ENCODE data around the gene SART3. TPM values are rescaled to one million over a fixed set of nuclear protein-coding genes. Genes with fewer than 3 reads are reported as not detected.

Gene SART3
- total RNA-seq, 4 donors from 2014 or later, result 28.7 to 71.8 (median 53.2) TPM

DNA sequence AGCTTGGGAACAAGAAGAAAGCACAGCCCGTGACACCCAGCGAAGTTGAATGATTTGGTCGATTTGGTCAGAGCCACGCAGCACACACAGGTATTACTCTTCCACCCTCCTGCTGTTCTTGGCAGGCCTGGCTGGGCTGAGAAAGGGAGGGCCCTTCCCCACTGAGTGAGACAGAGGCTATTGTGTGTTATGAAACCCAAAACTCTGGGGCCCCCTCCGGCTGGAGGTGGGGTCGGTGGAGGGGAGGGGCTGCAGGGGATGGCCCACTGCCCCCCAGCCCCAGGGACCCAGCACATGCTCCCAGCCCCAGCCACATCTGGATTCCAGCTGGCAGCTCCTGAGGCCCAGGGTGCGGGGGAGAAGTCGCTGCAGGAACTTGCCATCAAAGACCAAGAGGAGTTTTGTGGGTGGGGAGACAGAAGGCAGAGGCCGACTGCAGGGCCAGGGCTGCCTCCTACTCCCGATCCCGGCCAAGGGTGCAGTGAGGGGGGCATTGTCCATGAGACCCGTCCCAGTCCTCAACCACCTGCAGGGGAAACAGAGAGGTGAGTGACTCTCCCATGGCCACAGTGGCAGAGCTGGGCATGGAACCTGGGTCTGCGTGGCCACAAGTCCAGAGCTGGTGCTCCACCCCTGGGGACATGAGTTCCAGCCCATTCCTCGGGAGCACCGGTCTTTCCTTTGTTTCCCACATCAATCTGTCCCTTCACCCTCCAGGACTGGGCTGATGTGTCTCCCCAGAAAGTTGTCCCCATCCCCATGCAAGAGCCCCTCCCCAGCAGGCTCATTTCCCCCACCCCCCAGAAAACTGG is 28.3 kb upstream of the SART3 start:
- no peak overlapping the region for H3K27ac ChIP-seq
- ATAC-seq, result no peak
- no peaks in the 10 kb centered on the region for H3K36me3 ChIP-seq
- 18 to 100% methylated on average over 2 to 6 of the region's 15 CpGs for WGBS, 2 donors (ENCODE audit: low coverage in 1 of 2)
- H3K4me1 ChIP-seq, result no peaks in the 10 kb centered on the region
- peaks cover 14% of the 10 kb centered on the region for H3K27me3 ChIP-seq
- no peak overlapping the region for H3K4me3 ChIP-seq
- TF ChIP-seq, protein P1, sequence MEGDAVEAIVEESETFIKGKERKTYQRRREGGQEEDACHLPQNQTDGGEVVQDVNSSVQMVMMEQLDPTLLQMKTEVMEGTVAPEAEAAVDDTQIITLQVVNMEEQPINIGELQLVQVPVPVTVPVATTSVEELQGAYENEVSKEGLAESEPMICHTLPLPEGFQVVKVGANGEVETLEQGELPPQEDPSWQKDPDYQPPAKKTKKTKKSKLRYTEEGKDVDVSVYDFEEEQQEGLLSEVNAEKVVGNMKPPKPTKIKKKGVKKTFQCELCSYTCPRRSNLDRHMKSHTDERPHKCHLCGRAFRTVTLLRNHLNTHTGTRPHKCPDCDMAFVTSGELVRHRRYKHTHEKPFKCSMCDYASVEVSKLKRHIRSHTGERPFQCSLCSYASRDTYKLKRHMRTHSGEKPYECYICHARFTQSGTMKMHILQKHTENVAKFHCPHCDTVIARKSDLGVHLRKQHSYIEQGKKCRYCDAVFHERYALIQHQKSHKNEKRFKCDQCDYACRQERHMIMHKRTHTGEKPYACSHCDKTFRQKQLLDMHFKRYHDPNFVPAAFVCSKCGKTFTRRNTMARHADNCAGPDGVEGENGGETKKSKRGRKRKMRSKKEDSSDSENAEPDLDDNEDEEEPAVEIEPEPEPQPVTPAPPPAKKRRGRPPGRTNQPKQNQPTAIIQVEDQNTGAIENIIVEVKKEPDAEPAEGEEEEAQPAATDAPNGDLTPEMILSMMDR (IDR thresholded peaks at IDR 0.05), result no peak
- TF ChIP-seq EP300 (IDR thresholded peaks at IDR 0.05) (no peak), POLR2AphosphoS5 (IDR thresholded peaks at IDR 0.05) (no peak), POLR2A (IDR thresholded peaks at IDR 0.05) (no peak)
- H3K9me3 ChIP-seq, result no peaks in the 10 kb centered on the region

DNA sequence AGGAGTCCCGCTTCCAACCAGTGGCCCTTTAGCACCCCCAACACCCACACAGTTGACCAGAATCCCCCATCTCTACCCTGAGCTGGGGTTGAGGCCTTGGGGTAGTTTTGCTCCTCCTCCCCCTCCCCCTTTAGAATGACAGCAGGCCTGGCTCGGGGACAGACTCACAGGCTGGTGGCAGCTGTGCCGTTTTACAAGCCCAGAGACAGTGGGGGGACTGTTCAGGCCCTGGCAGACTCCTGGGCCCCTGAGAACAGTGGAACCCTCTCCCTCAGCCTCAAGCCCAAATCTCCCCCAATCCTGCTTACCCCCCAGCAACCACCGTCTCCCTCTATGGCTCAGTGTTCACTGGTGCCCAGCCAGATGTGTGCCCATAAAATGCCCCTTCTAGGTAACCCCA is 26.9 kb upstream of the SART3 start:
- Histone ChIP-seq H3K36me3 (no peaks in the 10 kb centered on the region), H3K27me3 (peaks cover 14% of the 10 kb centered on the region), H3K9me3 (no peaks in the 10 kb centered on the region), H3K4me1 (no peaks in the 10 kb centered on the region), H3K27ac (no peak overlapping the region), H3K4me3 (no peak overlapping the region)
- WGBS, 2 donors (ENCODE audit: low coverage in 1 of 2), result 53% methylated on average over 2 of the region's 4 CpGs; no CpG with 5 or more reads in 1 of the 2 donors
- no peak for ATAC-seq
- TF ChIP-seq POLR2A (IDR thresholded peaks at IDR 0.05) (no peak), EP300 (IDR thresholded peaks at IDR 0.05) (no peak), POLR2AphosphoS5 (IDR thresholded peaks at IDR 0.05) (no peak)
- TF ChIP-seq, protein P1 (IDR thresholded peaks at IDR 0.05), result no peak

DNA sequence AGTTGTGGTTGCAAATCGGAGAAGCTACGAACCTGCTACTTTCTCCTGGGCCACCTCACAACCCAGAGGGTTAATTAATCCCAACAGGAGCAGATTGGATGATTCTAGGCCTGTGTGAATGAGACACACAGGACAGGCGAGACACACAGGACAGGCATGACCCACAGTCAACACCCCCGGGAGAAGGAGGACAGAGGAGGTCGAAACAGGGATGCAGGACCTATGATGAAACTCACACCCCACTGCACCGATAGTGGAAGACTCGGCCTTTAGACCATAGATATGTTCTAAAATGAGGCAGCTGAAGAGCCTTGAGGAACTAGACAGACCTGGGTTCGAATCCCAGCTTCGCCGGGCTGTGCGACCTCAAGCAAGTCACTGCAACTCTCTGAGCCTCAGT is 25.3 kb upstream of the SART3 start:
- Histone ChIP-seq H3K36me3 (no peaks in the 10 kb centered on the region), H3K27ac (no peak overlapping the region), H3K4me1 (peaks cover 0 to 6% (median 0%) of the 10 kb centered on the region in 3 donors), H3K27me3 (peaks cover 14% of the 10 kb centered on the region), H3K4me3 (no peak overlapping the region), H3K9me3 (no peaks in the 10 kb centered on the region)
- TF ChIP-seq EP300 (IDR thresholded peaks at IDR 0.05), result no peak
- TF ChIP-seq, protein P1 (IDR thresholded peaks at IDR 0.05), result no peak
- no peak for TF ChIP-seq POLR2AphosphoS5 (IDR thresholded peaks at IDR 0.05)
- TF ChIP-seq POLR2A (IDR thresholded peaks at IDR 0.05), result no peak
- 90% methylated on average over 9 of the region's 11 CpGs; no CpG with 5 or more reads in 1 of the 2 donors for WGBS, 2 donors (ENCODE audit: low coverage in 1 of 2)
- ATAC-seq, result no peak

DNA sequence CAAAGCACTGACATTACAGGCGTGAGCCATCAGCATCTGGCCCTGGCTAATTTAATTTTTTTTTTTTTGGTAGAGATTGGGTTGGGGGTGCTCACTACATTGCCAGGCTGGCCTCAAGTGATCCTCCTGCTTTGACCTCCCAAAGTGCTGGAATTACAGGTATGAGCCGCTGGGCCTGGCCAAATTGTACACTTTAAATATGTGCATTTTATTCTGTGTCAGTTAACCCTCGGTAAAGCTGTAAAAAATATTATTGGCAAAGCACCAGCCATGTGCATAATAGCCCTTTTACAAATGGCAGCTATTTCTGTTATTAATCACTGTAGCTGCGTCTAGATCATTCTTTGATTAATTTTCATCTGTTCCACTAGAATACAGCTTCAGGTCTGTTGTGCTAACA is 24.9 kb upstream of the SART3 start:
- Histone ChIP-seq H3K4me1 (peaks cover 0 to 10% (median 0%) of the 10 kb centered on the region in 3 donors), H3K27ac (no peak overlapping the region), H3K27me3 (peaks cover 14% of the 10 kb centered on the region), H3K9me3 (no peaks in the 10 kb centered on the region), H3K36me3 (no peaks in the 10 kb centered on the region), H3K4me3 (no peak overlapping the region)
- TF ChIP-seq POLR2AphosphoS5 (IDR thresholded peaks at IDR 0.05), result no peak
- no peak for TF ChIP-seq POLR2A (IDR thresholded peaks at IDR 0.05)
- TF ChIP-seq, protein P1 (IDR thresholded peaks at IDR 0.05), result no peak
- no peak for TF ChIP-seq EP300 (IDR thresholded peaks at IDR 0.05)
- 59 to 67% methylated on average over 3 to 4 of the region's 4 CpGs for WGBS, 2 donors (ENCODE audit: low coverage in 1 of 2)
- no peak for ATAC-seq

All from gastroesophageal sphincter (tissue), 4 donors.